Transverse colon (tissue), 4 donors: ENCODE data around the gene NEUROG3. TPM values are rescaled to one million over a fixed set of nuclear protein-coding genes. Genes with fewer than 3 reads are reported as not detected.

ENCODE experiments used
- DNase-seq: peaks from one replicate; pipeline ENCODE4 v3.0.0-alpha.2; 2019
- H3K27ac ChIP-seq, 4 donors: fragments of 200-600 bp; sonication (generic); 2 replicates each; pipeline ENCODE4 v1.5.1; 2016 to 2018; ENCODE audit warnings: inconsistent platforms in 4 of 4
- H3K27me3 ChIP-seq: fragments of 200-600 bp; sonication (generic); 2 replicates; pipeline ENCODE4 v1.5.1; 2017; ENCODE audit warnings: inconsistent platforms
- H3K36me3 ChIP-seq, 4 donors: fragments of 200-600 bp; sonication (generic); 2 replicates each; pipeline ENCODE4 v1.5.1; 2017 to 2019; ENCODE audit warnings: inconsistent platforms in 4 of 4
- H3K4me1 ChIP-seq, 4 donors: fragments of 200-600 bp; sonication (generic); 2 replicates each; pipeline ENCODE4 v1.5.1; 2017 to 2020; ENCODE audit warnings: inconsistent platforms in 4 of 4
- H3K4me3 ChIP-seq, 4 donors: fragments of 200-600 bp; sonication (generic); 1 replicate in 1 of 4; 2 replicates in 3 of 4; pipeline versions ENCODE4 v1.5.1 to v1.6.1; 2017 to 2019; ENCODE audit warnings: inconsistent platforms in 4 of 4
- H3K9me3 ChIP-seq, 2 donors: fragments of 200-600 bp; sonication (generic); 2 replicates each; pipeline ENCODE4 v1.5.1; 2017 to 2019; ENCODE audit warnings: inconsistent platforms in 2 of 2
- CTCF ChIP-seq, 5 experiments: fragments of 200-600 bp in 3 of 5; fragments of 450-650 bp in 2 of 5; sonication (generic) in 3 of 5; IDR thresholded peaks; 1 replicate in 2 of 5; 2 replicates in 3 of 5; pipeline ENCODE4 v1.5.1; 2016 to 2017; ENCODE audit warnings: antibody characterized with exemption in 5 of 5, inconsistent platforms in 3 of 5, mild to moderate bottlenecking in 2 of 5, moderate library complexity in 1 of 5
- EP300 ChIP-seq: sonication (generic); formaldehyde crosslinking; IDR thresholded peaks from one replicate; pipeline ENCODE4 v1.6.1; 2017; ENCODE audit warnings: antibody characterized with exemption, low read depth
- POLR2A ChIP-seq: fragments of 450-650 bp; IDR thresholded peaks from one replicate; pipeline ENCODE4 v1.6.1; 2016; ENCODE audit warnings: antibody characterized with exemption, mild to moderate bottlenecking, moderate library complexity
- POLR2AphosphoS5 ChIP-seq, 3 donors: sonication (generic); formaldehyde crosslinking; IDR thresholded peaks; one replicate each; pipeline ENCODE4 v1.6.1; 2016; ENCODE audit warnings: antibody characterized with exemption in 3 of 3
- WGBS, 2 donors: methylation state at CpG; one replicate each; pipeline ENCODE4 v1.1.5; 2018; ENCODE audit warnings: low coverage in 1 of 2; 5-methylcytosine and 5-hydroxymethylcytosine counted together
- in situ Hi-C, 4 donors: fragments of 200-750 bp; cut with MboI; loops; one replicate each; pipeline versions ENCODE4 v1.15.0 to v1.15.1; 2017; ENCODE audit warnings: low sequenced_read_pairs in 3 of 4, low pct_ligation_motif_present in 1 of 4, low pct_unique_long_range_greater_than_20kb in 1 of 4
- intact Hi-C: fragments of 100-400 bp; cut with DNase I; formaldehyde crosslinking; loops from one replicate; pipeline ENCODE4 v1.15.1; 2023; ENCODE audit warnings: low total_unique reads
- total RNA-seq, 4 donors: library from RNA; depleted of rRNA; stranded (reverse); fragments of >200 nt; gene quantifications; one replicate each; pipeline ENCODE4 v1.1.0, GENCODE V29; 2016

Gene NEUROG3
- total RNA-seq, 4 donors from 2014 or later, result 0.41 to 8.2 (median 0.64) TPM; not detected in 1

DNA sequence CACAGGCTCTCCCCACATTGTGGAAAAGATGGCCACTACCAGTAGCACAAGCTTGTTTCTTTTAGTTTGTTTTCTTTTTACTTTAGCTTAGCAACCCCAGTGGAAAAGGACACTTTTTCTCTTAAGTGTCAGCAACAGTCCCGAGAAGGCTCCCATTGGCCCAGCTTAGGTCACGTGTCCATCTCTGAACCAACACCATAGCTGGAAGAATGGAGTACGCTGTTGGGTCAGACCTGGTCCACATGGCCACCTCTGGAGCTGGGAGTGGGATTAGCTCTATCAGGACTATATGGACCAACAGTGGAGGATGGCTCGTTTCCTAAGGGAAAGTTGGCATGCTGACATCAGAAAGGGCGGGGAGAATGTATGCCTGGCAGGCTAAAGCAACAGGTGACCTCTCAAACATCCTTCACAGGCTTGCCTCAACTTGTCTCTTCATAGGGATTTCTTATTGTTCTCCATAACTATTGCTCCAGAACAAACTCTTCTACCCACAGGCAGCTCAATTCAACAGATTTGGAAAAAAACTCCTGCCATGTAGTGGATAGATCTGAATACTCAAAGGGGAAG is 27.6 kb upstream of the NEUROG3 start:
- H3K27ac ChIP-seq, result no peak overlapping the region
- peaks cover 38% of the 10 kb centered on the region for H3K27me3 ChIP-seq
- in situ Hi-C loops (no loop called here), intact Hi-C loops (no loop called here)
- no peak for TF ChIP-seq EP300
- TF ChIP-seq POLR2AphosphoS5 (IDR thresholded peaks at IDR 0.05), result no peak
- TF ChIP-seq CTCF (IDR thresholded peaks at IDR 0.05), result no peak
- no peak for TF ChIP-seq POLR2A
- no peak overlapping the region for H3K4me3 ChIP-seq
- DNase-seq, result no peak
- H3K36me3 ChIP-seq, result no peaks in the 10 kb centered on the region
- no peaks in the 10 kb centered on the region for H3K9me3 ChIP-seq
- WGBS, 2 donors, result 72 to 100% methylated on average over 1 to 5 of the region's 5 CpGs
- no peaks in the 10 kb centered on the region for H3K4me1 ChIP-seq

GRCh38 chr10:69588358-69588757 is 15.1 kb upstream of the NEUROG3 start:
- Histone ChIP-seq H3K9me3 (no peaks in the 10 kb centered on the region), H3K27me3 (no peaks in the 10 kb centered on the region), H3K36me3 (no peaks in the 10 kb centered on the region), H3K27ac (no peak overlapping the region), H3K4me1 (no peaks in the 10 kb centered on the region), H3K4me3 (no peak overlapping the region)
- in situ Hi-C loops, result no loop called here
- WGBS, 2 donors, result 28 to 40% methylated on average over 2 to 3 of the region's 3 CpGs
- DNase-seq, result no peak
- intact Hi-C loops, result no loop called here
- TF ChIP-seq POLR2AphosphoS5 (IDR thresholded peaks at IDR 0.05), result no peak

- H3K36me3 ChIP-seq, result no peaks in the 10 kb centered on the region
- intact Hi-C loops, result no loop called here
- WGBS, 2 donors, result 81 to 82% methylated on average over 3 of the region's 3 CpGs
- no peak for TF ChIP-seq CTCF (IDR thresholded peaks at IDR 0.05)
- no peak for TF ChIP-seq EP300
- no peak for TF ChIP-seq POLR2AphosphoS5 (IDR thresholded peaks at IDR 0.05)
- no peak for TF ChIP-seq POLR2A
- in situ Hi-C loops, result no loop called here
- DNase-seq, result no peak
- H3K4me1 ChIP-seq, result no peaks in the 10 kb centered on the region
- H3K4me3 ChIP-seq, result no peak overlapping the region
- no peak overlapping the region for H3K27ac ChIP-seq
- H3K9me3 ChIP-seq, result no peaks in the 10 kb centered on the region
- peaks cover 19% of the 10 kb centered on the region for H3K27me3 ChIP-seq
Measured at GRCh38 chr10:69584624-69585023, 11.4 kb upstream of the NEUROG3 start.

GRCh38 chr10:69583106-69583505 is 9.9 kb upstream of the NEUROG3 start:
- DNase-seq, result no peak
- in situ Hi-C loops (no loop called here), intact Hi-C loops (no loop called here)
- no peaks in the 10 kb centered on the region for H3K4me1 ChIP-seq
- H3K4me3 ChIP-seq, result no peak overlapping the region
- WGBS, 2 donors, result 15 to 40% methylated on average over 1 to 2 of the region's 2 CpGs
- no peak overlapping the region for H3K27ac ChIP-seq
- H3K27me3 ChIP-seq, result peaks cover 34% of the 10 kb centered on the region
- no peak for TF ChIP-seq POLR2A
- no peak for TF ChIP-seq EP300
- TF ChIP-seq CTCF (IDR thresholded peaks at IDR 0.05), result no peak
- TF ChIP-seq POLR2AphosphoS5 (IDR thresholded peaks at IDR 0.05), result no peak
- H3K9me3 ChIP-seq, result no peaks in the 10 kb centered on the region
- H3K36me3 ChIP-seq, result no peaks in the 10 kb centered on the region

DNA sequence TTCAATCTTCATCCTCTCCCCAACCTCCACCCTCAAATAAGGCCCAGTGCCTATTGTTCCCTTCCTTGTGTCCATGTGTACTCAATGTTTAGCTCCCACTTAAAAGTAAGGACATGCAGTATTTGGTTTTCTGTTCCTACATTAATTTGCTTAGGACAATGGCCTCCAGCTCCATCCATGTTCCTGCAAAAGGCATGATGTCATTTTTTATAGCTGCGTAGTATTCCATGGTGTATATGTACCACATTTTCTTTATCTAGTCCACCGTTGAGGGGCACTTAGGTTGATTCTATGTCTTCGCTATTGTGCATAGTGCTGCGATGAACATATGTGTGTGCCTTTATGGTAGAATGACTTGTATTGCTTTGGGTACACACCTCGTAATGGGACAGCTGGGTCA is 7.2 kb upstream of the NEUROG3 start:
- WGBS, 2 donors, result 74 to 79% methylated on average over 5 of the region's 5 CpGs
- no peak for DNase-seq
- Histone ChIP-seq H3K4me1 (no peaks in the 10 kb centered on the region), H3K9me3 (no peaks in the 10 kb centered on the region), H3K4me3 (no peak overlapping the region), H3K27ac (no peak overlapping the region), H3K36me3 (no peaks in the 10 kb centered on the region), H3K27me3 (peaks cover 61% of the 10 kb centered on the region)
- TF ChIP-seq POLR2AphosphoS5 (IDR thresholded peaks at IDR 0.05) (no peak), CTCF (IDR thresholded peaks at IDR 0.05) (no peak), EP300 (no peak), POLR2A (no peak)
- in situ Hi-C loops (no loop called here), intact Hi-C loops (no loop called here)
